GM12878 (cell line): Measurements from ENCODE around the gene CBLN1. TPM values are rescaled to one million over a fixed set of nuclear protein-coding genes. Genes with fewer than 3 reads are reported as not detected.

Experiments
- ATAC-seq: fragments of 200-7000 bp; cut with Tn5 transposase; 3 replicates; pipeline ENCODE4 v1.9.1; 2020; ENCODE audit warnings: mild to moderate bottlenecking, moderate library complexity
- BruUV-seq: library from RNA; stranded (reverse); fragments of 400-500 nt; replicated peaks from 2 replicates; lab custom pipeline; 2021; lab: Mats Ljungman, UMichigan
- CTCF ChIA-PET: fragments of 300-600 bp; sonication (Branson Sonifier 250); formaldehyde crosslinking; extraction: SDS; loops from one replicate; lab custom pipeline; 2021; ENCODE audit warnings: inconsistent platforms; lab: Yijun Ruan, JAX
- POLR2A ChIA-PET: fragments of 350-600 bp; formaldehyde crosslinking; extraction: SDS; loops from one replicate; lab custom pipeline; 2021; ENCODE audit warnings: inconsistent platforms; lab: Charles Lee
- RAD21 ChIA-PET: fragments of 300-600 bp; sonication (Branson Sonifier 250); formaldehyde crosslinking; loops from one replicate; lab custom pipeline; 2023; ENCODE audit warnings: antibody characterized with exemption; ENCODE audit not compliant: unreplicated experiment; lab: Charles Lee
- SMC1A ChIA-PET: fragments of 300-600 bp; sonication (Branson Sonifier 250); formaldehyde crosslinking; loops from one replicate; lab custom pipeline; 2023; ENCODE audit not compliant: unreplicated experiment, uncharacterized antibody; lab: Charles Lee
- DNase-seq: peaks from one replicate; pipeline ENCODE4 v3.0.0-alpha.2; 2011; ENCODE audit warnings: low read depth, low spot score
- FAIRE-seq: peaks from 3 replicates; lab custom pipeline; 2011; peaks lifted over from hg19 to GRCh38; lab: Jason Lieb, UNC
- H2AFZ ChIP-seq: 2 replicates; pipeline ENCODE4 v1.6.0; 2011; ENCODE audit warnings: low read depth, low read length, control low read depth; ENCODE audit not compliant: control insufficient read depth
- H3K27ac ChIP-seq: 2 replicates; pipeline ENCODE4 v1.5.1; 2011; ENCODE audit warnings: control low read depth; ENCODE audit not compliant: control insufficient read depth, insufficient read depth
- H3K27me3 ChIP-seq, 2 experiments: replicated peaks in 1 of 2; 2 replicates each; pipeline versions ENCODE4 v1.6.0 to v1.6.1; 2011; ENCODE audit warnings: low read length in 1 of 2; ENCODE audit not compliant: control insufficient read depth in 2 of 2, insufficient read depth in 2 of 2
- H3K36me3 ChIP-seq, 2 experiments: 2 replicates each; pipeline ENCODE4 v1.5.1; 2011; ENCODE audit warnings: low read length in 1 of 2; ENCODE audit not compliant: control insufficient read depth in 2 of 2, insufficient read depth in 2 of 2
- H3K4me1 ChIP-seq: 2 replicates; pipeline ENCODE4 v1.6.1; 2011; ENCODE audit warnings: mild to moderate bottlenecking, low read length, moderate library complexity, mixed read lengths; ENCODE audit not compliant: control insufficient read depth, insufficient read depth
- H3K4me2 ChIP-seq: 2 replicates; pipeline ENCODE4 v1.6.0; 2011; ENCODE audit warnings: control low read depth; ENCODE audit not compliant: control insufficient read depth, insufficient read depth
- H3K4me3 ChIP-seq: fragments of 200-600 bp; sonication (generic); 2 replicates; pipeline ENCODE4 v1.5.1; 2016
- H3K79me2 ChIP-seq: 2 replicates; pipeline ENCODE4 v1.6.0; 2011; ENCODE audit warnings: low read length; ENCODE audit not compliant: control insufficient read depth, insufficient read depth
- H3K9ac ChIP-seq: 2 replicates; pipeline ENCODE4 v1.8.0; 2011; ENCODE audit warnings: low read length, control low read depth, mixed read lengths; ENCODE audit not compliant: control insufficient read depth, insufficient read depth
- H3K9me3 ChIP-seq: replicated peaks from 3 replicates; pipeline ENCODE4 v1.5.1; 2011; ENCODE audit warnings: mild to moderate bottlenecking, low read length; ENCODE audit not compliant: control insufficient read depth, insufficient read depth
- H4K20me1 ChIP-seq: 2 replicates; pipeline ENCODE4 v1.6.0; 2011; ENCODE audit not compliant: control insufficient read depth, insufficient read depth
- ASH2L ChIP-seq: fragments of 300-600, 200-600 bp; sonication (generic); IDR thresholded peaks from 2 replicates; pipeline ENCODE4 v1.6.1; 2017; ENCODE audit warnings: low read depth, mild to moderate bottlenecking, borderline replicate concordance
- BMI1 ChIP-seq: fragments of 450-650 bp; IDR thresholded peaks from 2 replicates; pipeline ENCODE4 v1.6.1; 2016; ENCODE audit warnings: mild to moderate bottlenecking, moderate library complexity, borderline replicate concordance
- BRCA1 ChIP-seq: IDR thresholded peaks from 2 replicates; pipeline ENCODE4 v1.6.1; 2011; ENCODE audit warnings: low read depth, low read length, improper control_type of control experiment
- FOXK2 ChIP-seq: fragments of 450-650 bp; IDR thresholded peaks from 2 replicates; pipeline ENCODE4 v1.6.1; 2017; ENCODE audit warnings: mild to moderate bottlenecking, moderate library complexity
- FOXM1 ChIP-seq: IDR thresholded peaks from 2 replicates; pipeline ENCODE4 v1.6.1; 2012; ENCODE audit warnings: low read depth, mild to moderate bottlenecking, inconsistent platforms, low read length, moderate library complexity
- GATAD2B ChIP-seq: fragments of 450-650 bp; conservative IDR thresholded peaks from 2 replicates; pipeline ENCODE4 v1.6.1; 2017; ENCODE audit warnings: low read depth, mild to moderate bottlenecking, moderate library complexity
- HCFC1 ChIP-seq: fragments of 150-350 bp; IDR thresholded peaks from 2 replicates; pipeline ENCODE4 v1.6.1; 2014; ENCODE audit warnings: low read length
- HDAC6 ChIP-seq: fragments of 200-600 bp; sonication (generic); IDR thresholded peaks from one replicate; pipeline ENCODE4 v1.8.0; 2017; ENCODE audit warnings: antibody characterized with exemption; ENCODE audit not compliant: unreplicated experiment
- HDGF ChIP-seq: fragments of 450-650 bp; IDR thresholded peaks from 2 replicates; pipeline ENCODE4 v1.6.1; 2016; ENCODE audit warnings: antibody characterized with exemption
- IKZF1 ChIP-seq: fragments of 450-650 bp; conservative IDR thresholded peaks from 2 replicates; pipeline ENCODE4 v1.6.1; 2017; ENCODE audit warnings: antibody characterized with exemption, mild to moderate bottlenecking
- MAX ChIP-seq: IDR thresholded peaks from 2 replicates; pipeline ENCODE4 v1.6.1; 2012; ENCODE audit warnings: low read depth, low read length, improper control_type of control experiment
- MYC ChIP-seq: IDR thresholded peaks from 2 replicates; pipeline ENCODE4 v1.6.1; 2011; ENCODE audit warnings: mild to moderate bottlenecking, low read length, moderate library complexity, inconsistent platforms; ENCODE audit not compliant: insufficient read depth, insufficient replicate concordance, insufficient read length, severe bottlenecking
- SKIL ChIP-seq: fragments of 450-650 bp; IDR thresholded peaks from 2 replicates; pipeline ENCODE4 v1.6.1; 2017; ENCODE audit warnings: mild to moderate bottlenecking, low read depth, inconsistent platforms; ENCODE audit not compliant: poor library complexity, severe bottlenecking
- SPI1 ChIP-seq: IDR thresholded peaks from 2 replicates; pipeline ENCODE4 v1.6.1; 2011; ENCODE audit warnings: low read depth, mild to moderate bottlenecking, low read length, moderate library complexity, borderline replicate concordance; ENCODE audit not compliant: insufficient read depth
- SUPT20H ChIP-seq: IDR thresholded peaks from 2 replicates; pipeline ENCODE4 v1.6.1; 2011; ENCODE audit warnings: low read depth, mild to moderate bottlenecking, low read length, moderate library complexity, borderline replicate concordance; ENCODE audit not compliant: control insufficient read depth
- TCF7 ChIP-seq: IDR thresholded peaks from 2 replicates; pipeline ENCODE4 v1.6.1; 2014; ENCODE audit warnings: antibody characterized with exemption, borderline replicate concordance
- ZNF217 ChIP-seq: fragments of 450-650 bp; IDR thresholded peaks from 2 replicates; pipeline ENCODE4 v1.6.1; 2017; ENCODE audit warnings: antibody characterized with exemption, mild to moderate bottlenecking
- ZNF384 ChIP-seq: IDR thresholded peaks from 2 replicates; pipeline ENCODE4 v1.6.1; 2012; ENCODE audit warnings: low read depth, mild to moderate bottlenecking, low read length, improper control_type of control experiment, borderline replicate concordance
- in situ Hi-C: fragments of 300-500 bp; cut with MboI; formaldehyde crosslinking; loops from 9 replicates; pipeline ENCODE4 v1.14.3; 2018; ENCODE audit warnings: mixed read lengths
- intact Hi-C: fragments of 100-400 bp; cut with micrococcal nuclease; formaldehyde crosslinking; loops from one replicate; pipeline ENCODE4 v1.14.2; 2022; ENCODE audit not compliant: unreplicated experiment
- polyA plus RNA-seq, 11 experiments: library from polyadenylated mRNA; depleted of rRNA in 4 of 11; unstranded in 6 of 11; stranded (reverse) in 5 of 11; fragments of >200 nt; fragmentation: Nextera tagmentation in 4 of 11; fragmentation: Illumina TruSeq in 1 of 11; extraction: Ambion mirVana in 4 of 11; extraction: Trizol in 1 of 11; gene quantifications; 1 replicate in 1 of 11; 2 replicates in 10 of 11; pipeline versions ENCODE4 v1.2.1 to v1.2.3, GENCODE V29; 2011 to 2016; ENCODE audit warnings: inconsistent platforms in 2 of 11, missing spikeins in 2 of 11, low read depth in 1 of 11
- total RNA-seq, 4 experiments: library from RNA; depleted of rRNA in 3 of 4; stranded (reverse); fragments of >200 nt in 3 of 4; fragmentation: Illumina TruSeq in 1 of 4; extraction: Trizol in 1 of 4; gene quantifications; 2 replicates each; pipeline versions ENCODE4 v1.2.1 to v1.2.3, GENCODE V29; 2013 to 2021
- TF ChIP-seq, protein P1 (sequence below): fragments of 450-650 bp; formaldehyde crosslinking; IDR thresholded peaks from 2 replicates; pipeline ENCODE4 v1.4.0; 2022; ENCODE audit warnings: mild to moderate bottlenecking, moderate library complexity
- TF ChIP-seq, protein P2 (sequence below): fragments of 450-650 bp; IDR thresholded peaks from 2 replicates; pipeline ENCODE4 v1.6.1; 2017; ENCODE audit warnings: low read depth, mild to moderate bottlenecking, moderate library complexity

Gene CBLN1
- total and polyA plus RNA-seq, 10 of the 15 experiments (the other 5 are each of a cell fraction or from before 2014, with no cell fraction given) = not detected

GRCh38 chr16:49259330-49259729 lies 22.3 kb downstream of the CBLN1 start:
- DNase-seq = no peak
- H3K4me2 ChIP-seq = no peak overlapping the region
- FAIRE-seq = no peak
- H4K20me1 ChIP-seq = no peaks in the 10 kb centered on the region
- no peaks in the 10 kb centered on the region for H3K9me3 ChIP-seq
- no peak overlapping the region for H2AFZ ChIP-seq
- H3K27me3 ChIP-seq = no peaks in the 10 kb centered on the region
- no peak for ATAC-seq
- H3K9ac ChIP-seq = no peak overlapping the region
- H3K4me3 ChIP-seq = no peak overlapping the region
- H3K79me2 ChIP-seq = no peaks in the 10 kb centered on the region
- no peak overlapping the region for H3K27ac ChIP-seq
- CTCF ChIA-PET = no interaction called here
- H3K4me1 ChIP-seq = no peaks in the 10 kb centered on the region
- POLR2A ChIA-PET = no interaction called here
- TF ChIP-seq TCF7 = no peak
- TF ChIP-seq, protein P1, sequence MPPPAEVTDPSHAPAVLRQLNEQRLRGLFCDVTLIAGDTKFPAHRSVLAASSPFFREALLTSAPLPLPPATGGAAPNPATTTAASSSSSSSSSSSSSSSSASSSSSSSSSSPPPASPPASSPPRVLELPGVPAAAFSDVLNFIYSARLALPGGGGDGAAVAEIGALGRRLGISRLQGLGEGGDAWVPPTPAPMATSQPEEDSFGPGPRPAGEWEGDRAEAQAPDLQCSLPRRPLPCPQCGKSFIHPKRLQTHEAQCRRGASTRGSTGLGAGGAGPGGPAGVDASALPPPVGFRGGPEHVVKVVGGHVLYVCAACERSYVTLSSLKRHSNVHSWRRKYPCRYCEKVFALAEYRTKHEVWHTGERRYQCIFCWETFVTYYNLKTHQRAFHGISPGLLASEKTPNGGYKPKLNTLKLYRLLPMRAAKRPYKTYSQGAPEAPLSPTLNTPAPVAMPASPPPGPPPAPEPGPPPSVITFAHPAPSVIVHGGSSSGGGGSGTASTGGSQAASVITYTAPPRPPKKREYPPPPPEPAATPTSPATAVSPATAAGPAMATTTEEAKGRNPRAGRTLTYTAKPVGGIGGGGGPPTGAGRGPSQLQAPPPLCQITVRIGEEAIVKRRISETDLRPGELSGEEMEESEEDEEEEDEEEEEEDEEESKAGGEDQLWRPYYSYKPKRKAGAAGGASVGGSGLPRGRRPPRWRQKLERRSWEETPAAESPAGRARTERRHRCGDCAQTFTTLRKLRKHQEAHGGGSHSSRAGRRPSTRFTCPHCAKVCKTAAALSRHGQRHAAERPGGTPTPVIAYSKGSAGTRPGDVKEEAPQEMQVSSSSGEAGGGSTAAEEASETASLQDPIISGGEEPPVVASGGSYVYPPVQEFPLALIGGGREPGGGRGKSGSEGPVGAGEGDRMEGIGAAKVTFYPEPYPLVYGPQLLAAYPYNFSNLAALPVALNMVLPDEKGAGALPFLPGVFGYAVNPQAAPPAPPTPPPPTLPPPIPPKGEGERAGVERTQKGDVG (CRISPR knock-in tag) = no peak
- TF ChIP-seq ASH2L = no peak
- no peak for TF ChIP-seq GATAD2B
- no peak for TF ChIP-seq MAX
- TF ChIP-seq, protein P2, sequence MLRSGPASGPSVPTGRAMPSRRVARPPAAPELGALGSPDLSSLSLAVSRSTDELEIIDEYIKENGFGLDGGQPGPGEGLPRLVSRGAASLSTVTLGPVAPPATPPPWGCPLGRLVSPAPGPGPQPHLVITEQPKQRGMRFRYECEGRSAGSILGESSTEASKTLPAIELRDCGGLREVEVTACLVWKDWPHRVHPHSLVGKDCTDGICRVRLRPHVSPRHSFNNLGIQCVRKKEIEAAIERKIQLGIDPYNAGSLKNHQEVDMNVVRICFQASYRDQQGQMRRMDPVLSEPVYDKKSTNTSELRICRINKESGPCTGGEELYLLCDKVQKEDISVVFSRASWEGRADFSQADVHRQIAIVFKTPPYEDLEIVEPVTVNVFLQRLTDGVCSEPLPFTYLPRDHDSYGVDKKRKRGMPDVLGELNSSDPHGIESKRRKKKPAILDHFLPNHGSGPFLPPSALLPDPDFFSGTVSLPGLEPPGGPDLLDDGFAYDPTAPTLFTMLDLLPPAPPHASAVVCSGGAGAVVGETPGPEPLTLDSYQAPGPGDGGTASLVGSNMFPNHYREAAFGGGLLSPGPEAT = no peak
- no peak for TF ChIP-seq BRCA1
- no peak for TF ChIP-seq SUPT20H
- TF ChIP-seq FOXK2 = no peak
- TF ChIP-seq HDAC6 = no peak
- TF ChIP-seq IKZF1 = no peak
- TF ChIP-seq SKIL = no peak
- no peak for TF ChIP-seq HDGF
- no peak for TF ChIP-seq BMI1
- no peak for TF ChIP-seq ZNF217
- no peak for TF ChIP-seq FOXM1
- TF ChIP-seq SPI1 = no peak
- TF ChIP-seq MYC = no peak
- TF ChIP-seq ZNF384 = no peak
- TF ChIP-seq HCFC1 = no peak
- intact Hi-C loops (no loop called here), in situ Hi-C loops (no loop called here)
- no TSS peak for BruUV-seq
- H3K36me3 ChIP-seq = no peaks in the 10 kb centered on the region
- RAD21 ChIA-PET = no interaction called here
- SMC1A ChIA-PET = no interaction called here
